Measurements from ENCODE around the gene CNKSR1.

CNKSR1 gene

DNA sequence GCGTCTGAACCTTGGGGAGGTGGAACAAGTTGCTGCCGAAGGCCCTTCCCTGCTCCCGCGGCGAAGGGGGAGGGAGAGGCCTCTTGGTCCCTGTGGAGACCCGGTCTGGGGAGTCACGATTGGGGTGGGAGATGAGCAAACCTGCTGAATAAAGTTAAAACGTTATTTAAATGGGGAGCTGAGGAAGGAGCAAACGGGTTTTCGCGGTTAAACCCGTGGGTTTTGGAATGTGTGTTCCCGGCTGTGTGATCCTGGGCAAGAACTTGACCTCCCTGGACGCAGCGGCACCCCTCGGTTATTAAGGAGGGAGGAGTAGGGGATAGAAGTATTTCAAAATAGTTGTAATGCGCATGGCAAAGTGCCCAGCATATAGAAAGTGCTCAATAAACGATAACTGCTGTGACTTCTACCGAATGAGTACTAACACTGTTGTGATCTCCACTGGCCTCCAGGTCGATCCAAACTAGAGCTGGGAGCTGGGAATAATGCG lies 15.0 kb upstream of the CNKSR1 start:
- peaks cover 74% of the 10 kb centered on the region for H3K27me3 ChIP-seq (ENCODE audit: control insufficient read depth, insufficient read depth, low read length)
- no peaks in the 10 kb centered on the region for H3K36me3 ChIP-seq (ENCODE audit: control insufficient read depth, insufficient read depth, low read length)
- no peak overlapping the region for H3K9ac ChIP-seq (ENCODE audit: low read depth, low read length)
- H3K4me1 ChIP-seq (ENCODE audit: control insufficient read depth, insufficient read depth, low read length) = peaks cover 34% of the 10 kb centered on the region
- peak overlapping the region; percentile 45 for H3K4me3 ChIP-seq (ENCODE audit: low read depth, low read length)
- H3K9me3 ChIP-seq (ENCODE audit: control insufficient read depth, insufficient read depth, low read length) = no peaks in the 10 kb centered on the region

DNA sequence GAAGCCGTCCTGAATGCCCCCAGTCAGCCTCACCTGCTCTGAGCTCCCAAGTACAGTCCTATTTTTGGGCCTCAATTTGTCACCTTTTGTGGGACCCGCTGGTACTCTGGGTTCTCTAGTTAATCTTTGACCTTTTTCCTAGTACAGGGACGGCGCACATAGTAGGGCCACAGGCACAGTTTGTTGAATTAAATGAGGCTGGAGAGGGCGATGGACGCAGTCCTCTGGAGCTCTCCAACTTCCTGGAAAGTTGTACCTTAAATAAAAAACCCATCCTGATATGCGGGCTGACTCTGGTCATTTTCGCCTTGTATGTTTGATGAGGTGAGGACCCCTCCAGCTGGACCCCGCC lies 13.6 kb upstream of the CNKSR1 start:
- no peak overlapping the region for H3K9ac ChIP-seq (ENCODE audit: low read depth, low read length)
- H3K4me1 ChIP-seq (ENCODE audit: control insufficient read depth, insufficient read depth, low read length) = peaks cover 25% of the 10 kb centered on the region
- H3K9me3 ChIP-seq (ENCODE audit: control insufficient read depth, insufficient read depth, low read length) = no peaks in the 10 kb centered on the region
- H3K27me3 ChIP-seq (ENCODE audit: control insufficient read depth, insufficient read depth, low read length) = peaks cover 68% of the 10 kb centered on the region
- peak overlapping the region; percentile 61 for H3K4me3 ChIP-seq (ENCODE audit: low read depth, low read length)
- no peaks in the 10 kb centered on the region for H3K36me3 ChIP-seq (ENCODE audit: control insufficient read depth, insufficient read depth, low read length)

DNA sequence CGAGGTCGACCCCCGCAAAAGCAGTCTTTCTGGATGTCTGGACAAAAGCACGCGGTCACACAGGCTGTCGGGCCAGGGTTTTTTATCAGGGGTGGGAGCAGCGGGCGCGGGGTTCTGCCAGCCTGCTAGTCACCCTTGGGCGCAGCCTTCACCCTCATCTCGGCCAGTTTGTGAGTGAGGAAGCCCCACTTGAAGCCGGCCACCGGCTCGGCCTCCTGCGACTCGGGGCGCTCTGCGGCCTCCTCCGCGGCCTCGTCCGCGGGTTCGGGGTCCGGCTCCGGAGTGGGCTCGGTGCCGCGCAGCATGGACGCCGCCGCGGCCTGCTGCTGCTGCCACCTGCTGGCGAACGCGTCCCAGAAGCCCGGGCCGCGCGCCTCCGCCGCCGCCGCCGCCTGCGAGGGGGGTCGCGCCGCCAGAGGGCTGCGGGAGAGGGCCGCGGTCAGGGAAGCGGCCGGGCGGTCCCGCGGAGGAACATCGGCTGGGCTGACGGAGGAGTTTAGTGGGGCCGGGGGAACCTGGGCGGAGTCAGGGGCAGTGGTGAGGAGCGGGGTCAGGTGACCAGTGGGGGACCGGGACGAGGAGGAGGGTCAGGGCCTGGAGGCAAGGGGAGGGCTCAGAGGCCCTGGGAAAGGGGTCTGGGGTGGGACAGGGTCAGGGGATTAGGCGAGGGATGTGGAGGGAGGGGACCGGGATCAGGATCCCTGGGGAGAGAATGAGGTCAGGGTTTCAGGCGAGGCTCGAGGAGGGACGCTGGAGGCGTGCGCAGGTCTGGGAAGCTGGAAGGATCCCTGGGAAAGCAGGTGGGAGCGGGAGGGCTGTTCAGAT lies 13.0 kb upstream of the CNKSR1 start:
- peaks cover 68% of the 10 kb centered on the region for H3K27me3 ChIP-seq (ENCODE audit: control insufficient read depth, insufficient read depth, low read length)
- peak overlapping the region; percentile 79 for H3K9ac ChIP-seq (ENCODE audit: low read depth, low read length)
- peaks cover 27% of the 10 kb centered on the region for H3K4me1 ChIP-seq (ENCODE audit: control insufficient read depth, insufficient read depth, low read length)
- H3K9me3 ChIP-seq (ENCODE audit: control insufficient read depth, insufficient read depth, low read length) = no peaks in the 10 kb centered on the region
- H3K4me3 ChIP-seq (ENCODE audit: low read depth, low read length) = peak overlapping the region; percentile 61
- H3K36me3 ChIP-seq (ENCODE audit: control insufficient read depth, insufficient read depth, low read length) = no peaks in the 10 kb centered on the region

DNA sequence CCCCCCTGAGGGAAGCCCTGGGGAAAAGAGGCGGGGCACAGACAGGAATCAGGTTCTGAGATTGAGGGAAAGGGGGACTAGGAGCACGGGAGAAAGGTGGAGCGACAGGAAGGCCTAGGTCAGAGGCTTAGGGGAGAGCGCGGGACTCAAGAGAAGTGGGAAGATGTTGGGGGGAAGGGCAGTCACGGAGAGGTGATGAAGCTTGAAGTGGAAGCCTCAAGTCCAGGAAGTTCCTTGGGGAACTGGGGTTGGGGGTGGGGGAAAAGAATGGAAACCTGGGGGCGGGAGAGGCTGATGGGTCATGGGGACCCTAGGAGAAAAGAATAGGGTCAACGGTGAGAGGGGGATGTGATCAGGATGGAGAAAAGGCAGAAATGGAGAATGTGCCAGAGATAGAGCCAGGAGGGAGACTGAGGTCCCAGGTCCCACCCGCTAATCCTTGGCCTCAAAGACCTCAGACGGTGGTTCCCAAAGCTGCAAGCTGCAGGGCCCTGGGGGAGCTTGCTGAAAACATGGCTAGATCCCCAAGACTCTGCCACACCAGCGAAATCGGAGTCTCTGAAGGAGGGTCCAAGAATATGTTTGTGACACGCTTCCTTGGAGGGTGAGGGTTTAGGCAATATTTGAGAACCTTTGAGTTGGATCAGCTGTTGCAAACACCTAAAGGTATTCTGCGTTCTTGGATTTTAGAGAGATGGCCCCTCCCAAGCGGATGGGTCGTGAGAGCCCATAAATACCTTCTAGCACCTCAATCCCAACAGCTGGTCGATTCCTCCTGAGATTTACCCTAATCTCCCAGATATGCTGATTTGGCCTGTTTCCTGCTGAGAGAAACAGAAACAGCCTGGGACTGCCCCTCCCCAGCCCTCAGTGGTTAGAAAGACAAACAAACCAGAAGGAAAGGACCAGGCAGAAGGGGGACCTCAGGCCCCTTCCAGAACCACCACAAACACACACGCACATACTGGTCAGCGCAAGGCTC lies 12.1 kb upstream of the CNKSR1 start:
- H3K9ac ChIP-seq (ENCODE audit: low read depth, low read length) = peak overlapping the region; percentile 79

DNA sequence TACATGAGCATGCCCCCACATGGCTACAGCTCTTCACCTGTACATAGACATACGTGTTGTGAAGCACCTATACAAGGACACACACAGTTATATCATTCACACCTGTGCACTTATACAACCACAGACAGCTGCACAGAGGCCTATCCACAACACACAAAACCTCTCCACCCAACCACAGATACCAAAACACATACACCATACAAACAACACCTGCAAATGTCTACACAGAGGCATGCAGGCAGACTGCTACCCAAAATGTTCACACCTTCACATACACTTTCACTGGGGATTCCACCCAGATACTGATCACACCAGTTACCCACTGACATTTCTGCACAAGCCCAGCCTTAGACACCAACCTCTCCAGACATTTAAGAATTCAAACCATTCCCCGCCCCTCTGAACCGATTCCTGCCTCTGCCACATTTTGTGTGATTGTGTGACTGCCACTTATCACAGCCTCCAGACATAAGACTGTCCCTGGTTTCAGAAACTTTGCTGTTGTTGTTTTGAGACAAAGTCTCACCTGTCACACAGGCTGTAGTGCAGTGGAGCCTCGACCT lies 10.5 kb upstream of the CNKSR1 start:
- Histone ChIP-seq H3K9ac (ENCODE audit: low read depth, low read length) (no peak overlapping the region), H3K9me3 (ENCODE audit: control insufficient read depth, insufficient read depth, low read length) (no peaks in the 10 kb centered on the region), H3K4me1 (ENCODE audit: control insufficient read depth, insufficient read depth, low read length) (peaks cover 22% of the 10 kb centered on the region), H3K4me3 (ENCODE audit: low read depth, low read length) (no peak overlapping the region), H3K36me3 (ENCODE audit: control insufficient read depth, insufficient read depth, low read length) (no peaks in the 10 kb centered on the region), H3K27me3 (ENCODE audit: control insufficient read depth, insufficient read depth, low read length) (peaks cover 48% of the 10 kb centered on the region)

More for the DNA sequence above, 12.1 kb upstream of the CNKSR1 start:
- Histone ChIP-seq H3K36me3 (ENCODE audit: control insufficient read depth, insufficient read depth, low read length) (no peaks in the 10 kb centered on the region), H3K4me1 (ENCODE audit: control insufficient read depth, insufficient read depth, low read length) (peaks cover 27% of the 10 kb centered on the region), H3K27me3 (ENCODE audit: control insufficient read depth, insufficient read depth, low read length) (peaks cover 62% of the 10 kb centered on the region), H3K4me3 (ENCODE audit: low read depth, low read length) (peak overlapping the region; percentile 61), H3K9me3 (ENCODE audit: control insufficient read depth, insufficient read depth, low read length) (no peaks in the 10 kb centered on the region)

DNA sequence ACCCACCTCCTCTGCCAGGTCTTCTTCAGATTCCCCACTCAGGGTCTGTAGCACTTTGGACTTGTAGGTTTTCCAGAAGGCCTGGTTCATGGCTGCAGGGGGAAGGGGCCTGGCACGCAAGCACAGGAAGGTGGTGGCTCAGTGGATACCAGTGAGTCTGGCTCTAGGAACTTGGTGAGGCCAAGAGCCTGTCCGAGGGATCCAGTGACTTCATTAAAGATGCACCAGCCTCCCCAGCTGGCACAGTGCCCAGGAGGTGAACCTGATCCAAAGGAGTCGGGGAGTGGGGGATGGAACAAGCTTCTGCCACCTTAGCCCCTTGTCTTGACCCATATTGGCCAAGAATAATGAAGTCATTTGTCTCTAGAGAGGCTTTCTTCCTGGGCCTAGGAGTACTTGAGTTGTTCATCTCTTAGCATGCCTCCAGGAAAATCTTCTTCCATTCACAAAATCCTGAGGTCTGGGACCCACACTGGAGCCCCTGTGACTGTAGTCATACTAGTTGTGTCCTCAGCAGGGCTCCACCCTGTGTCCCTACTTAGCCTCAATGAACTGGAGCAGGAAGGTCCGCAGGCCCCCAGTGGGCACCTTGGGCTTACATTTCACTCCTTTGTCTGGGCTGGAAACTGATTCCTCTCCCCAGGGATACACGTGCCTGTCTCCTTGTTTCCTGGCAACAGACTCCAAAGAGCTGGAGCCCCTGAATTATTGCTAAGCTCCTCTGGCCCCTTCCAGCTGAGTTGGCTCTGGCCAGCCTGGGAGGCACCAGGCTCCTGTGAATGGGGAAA lies 8.7 kb upstream of the CNKSR1 start, which contains the start of gene C1orf232:
Gene C1orf232, minus strand, starts transcription at position 554 of the 788 bp plus-strand sequence. Its CDS starts 464 bp downstream, at position 90.
- peaks cover 18% of the 10 kb centered on the region for H3K4me1 ChIP-seq (ENCODE audit: control insufficient read depth, insufficient read depth, low read length)
- no peaks in the 10 kb centered on the region for H3K9me3 ChIP-seq (ENCODE audit: control insufficient read depth, insufficient read depth, low read length)
- H3K4me3 ChIP-seq (ENCODE audit: low read depth, low read length) = peak within 1 kb of the TSS; percentile 75
- H3K9ac ChIP-seq (ENCODE audit: low read depth, low read length) = peak within 1 kb of the TSS; percentile 79
- H3K36me3 ChIP-seq (ENCODE audit: control insufficient read depth, insufficient read depth, low read length) = no peaks in the 10 kb centered on the region
- peaks cover 32% of the 10 kb centered on the region for H3K27me3 ChIP-seq (ENCODE audit: control insufficient read depth, insufficient read depth, low read length)

DNA sequence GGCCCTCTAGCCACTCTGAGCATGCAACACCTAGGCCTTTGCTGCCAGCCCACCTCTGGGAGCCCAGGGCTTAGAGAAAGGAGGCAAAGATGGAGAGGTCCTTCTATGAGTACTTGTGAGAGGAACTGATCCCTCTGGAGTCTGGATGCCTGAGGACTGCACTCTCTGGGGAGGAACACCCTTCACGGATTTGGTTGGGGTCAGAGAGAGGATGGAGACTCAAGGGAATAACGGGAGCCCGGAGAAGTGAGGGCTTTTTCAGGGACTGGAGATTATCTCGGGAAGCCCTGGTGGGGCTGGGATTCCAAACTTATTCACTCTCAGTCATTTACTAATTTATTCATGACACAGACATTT lies 8.1 kb upstream of the CNKSR1 start:
- Histone ChIP-seq H3K9me3 (ENCODE audit: control insufficient read depth, insufficient read depth, low read length) (no peaks in the 10 kb centered on the region), H3K4me1 (ENCODE audit: control insufficient read depth, insufficient read depth, low read length) (peaks cover 18% of the 10 kb centered on the region), H3K27me3 (ENCODE audit: control insufficient read depth, insufficient read depth, low read length) (peaks cover 27% of the 10 kb centered on the region), H3K36me3 (ENCODE audit: control insufficient read depth, insufficient read depth, low read length) (no peaks in the 10 kb centered on the region), H3K9ac (ENCODE audit: low read depth, low read length) (no peak overlapping the region), H3K4me3 (ENCODE audit: low read depth, low read length) (peak overlapping the region; percentile 75)

DNA sequence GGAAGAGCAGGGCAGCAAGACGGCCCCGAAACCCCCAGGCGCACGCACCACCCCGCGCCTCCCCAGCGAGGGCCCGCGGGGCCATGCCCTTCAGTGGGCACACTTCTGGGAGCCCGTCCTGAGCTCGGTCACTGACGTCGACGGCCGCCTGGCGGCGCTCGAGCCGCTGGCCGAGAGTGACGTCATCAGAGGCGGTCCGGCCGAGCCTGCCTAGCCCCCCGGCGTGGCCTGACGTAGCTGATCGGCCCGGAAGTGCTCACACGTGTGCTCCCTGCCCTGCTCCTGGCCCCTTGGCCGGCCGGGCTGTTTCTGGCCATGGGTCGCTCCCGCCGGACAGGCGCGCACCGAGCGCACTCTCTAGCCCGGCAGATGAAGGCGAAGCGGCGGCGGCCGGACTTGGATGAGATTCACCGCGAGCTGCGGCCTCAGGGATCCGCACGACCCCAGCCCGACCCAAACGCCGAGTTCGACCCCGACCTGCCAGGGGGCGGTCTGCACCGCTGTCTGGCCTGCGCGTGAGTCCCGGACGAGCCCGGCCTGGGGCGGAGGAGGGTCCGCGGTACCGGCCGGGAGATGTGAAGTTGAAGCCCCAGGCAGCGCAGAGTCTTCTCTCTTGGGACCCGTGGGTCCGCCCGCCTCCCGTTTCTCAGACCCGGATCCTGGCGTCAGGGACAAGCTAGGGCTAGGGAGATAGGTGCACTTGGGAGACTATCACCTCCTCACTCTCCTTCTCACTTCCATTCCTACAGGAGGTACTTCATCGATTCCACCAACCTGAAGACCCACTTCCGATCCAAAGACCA lies 7.4 kb upstream of the CNKSR1 start, which contains the start of gene ZNF593:
Gene ZNF593, plus strand, starts transcription at position 240 of the 803 bp plus-strand sequence. Its CDS starts 76 bp downstream, at position 316.
- Histone ChIP-seq H3K27me3 (ENCODE audit: control insufficient read depth, insufficient read depth, low read length) (peaks cover 27% of the 10 kb centered on the region), H3K36me3 (ENCODE audit: control insufficient read depth, insufficient read depth, low read length) (no peaks in the 10 kb centered on the region), H3K4me3 (ENCODE audit: low read depth, low read length) (peak within 1 kb of the TSS; percentile 75), H3K4me1 (ENCODE audit: control insufficient read depth, insufficient read depth, low read length) (peaks cover 15% of the 10 kb centered on the region), H3K9me3 (ENCODE audit: control insufficient read depth, insufficient read depth, low read length) (no peaks in the 10 kb centered on the region), H3K9ac (ENCODE audit: low read depth, low read length) (peak within 1 kb of the TSS; percentile 79)

DNA sequence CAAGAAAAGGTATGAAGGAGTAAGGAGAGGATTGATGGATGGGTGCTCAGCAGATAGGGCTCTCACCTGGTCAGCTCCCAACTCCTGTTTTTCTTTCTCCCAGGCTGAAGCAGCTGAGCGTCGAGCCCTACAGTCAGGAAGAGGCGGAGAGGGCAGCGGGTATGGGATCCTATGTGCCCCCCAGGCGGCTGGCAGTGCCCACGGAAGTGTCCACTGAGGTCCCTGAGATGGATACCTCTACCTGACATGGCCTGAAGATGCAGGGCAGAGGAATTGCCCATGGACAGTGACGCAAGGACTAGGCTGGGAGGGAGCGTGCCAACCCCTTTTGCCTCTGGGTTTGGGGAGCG lies 6.8 kb upstream of the CNKSR1 start:
- Histone ChIP-seq H3K36me3 (ENCODE audit: control insufficient read depth, insufficient read depth, low read length) (no peaks in the 10 kb centered on the region), H3K4me3 (ENCODE audit: low read depth, low read length) (peak overlapping the region; percentile 75), H3K4me1 (ENCODE audit: control insufficient read depth, insufficient read depth, low read length) (peaks cover 11% of the 10 kb centered on the region), H3K9ac (ENCODE audit: low read depth, low read length) (peak overlapping the region; percentile 79), H3K9me3 (ENCODE audit: control insufficient read depth, insufficient read depth, low read length) (no peaks in the 10 kb centered on the region), H3K27me3 (ENCODE audit: control insufficient read depth, insufficient read depth, low read length) (peaks cover 25% of the 10 kb centered on the region)
